Measurements from ENCODE around the gene LMF1. TPM values are rescaled to one million over a fixed set of nuclear protein-coding genes. Genes with fewer than 3 reads are reported as not detected.

LMF1 gene
- polyA plus RNA-seq, 5 donors, result 13.8 to 22.3 (median 20.2) TPM

- no peak for DNase-seq
Measured at GRCh38 chr16:985646-986400, 15.0 kb upstream of the LMF1 start.

- DNase-seq, result no peak
Measured at GRCh38 chr16:984736-985636, 14.2 kb upstream of the LMF1 start.

- no peak for DNase-seq
Measured at GRCh38 chr16:984121-984694, 13.4 kb upstream of the LMF1 start.

- DNase-seq, result no peak
Measured at GRCh38 chr16:983044-984030, 12.6 kb upstream of the LMF1 start.

- DNase-seq, result no peak
Measured at GRCh38 chr16:982145-983043, 11.6 kb upstream of the LMF1 start.

GRCh38 chr16:981695-982144 is 10.9 kb upstream of the LMF1 start, which contains the start of gene SOX8:
TSS of gene SOX8 (plus strand) at chr16:981770. CDS start at chr16:981923, 153 bp downstream.
- DNase-seq, result no peak

GRCh38 chr16:980595-980854 is 9.7 kb upstream of the LMF1 start:
- DNase-seq, result no peak

GRCh38 chr16:979859-980594 is 9.2 kb upstream of the LMF1 start:
- DNase-seq, result no peak

- no peak for DNase-seq
Measured at GRCh38 chr16:979147-979546, 8.4 kb upstream of the LMF1 start.

GRCh38 chr16:978403-978802 is 7.6 kb upstream of the LMF1 start:
- DNase-seq, result no peak

GRCh38 chr16:977896-978295 is 7.1 kb upstream of the LMF1 start:
- DNase-seq, result no peak

- no peak for DNase-seq
Measured at GRCh38 chr16:977081-977701, 6.4 kb upstream of the LMF1 start.

- DNase-seq, result no peak
Measured at GRCh38 chr16:976389-976931, 5.7 kb upstream of the LMF1 start.

- DNase-seq, result no peak
Measured at GRCh38 chr16:975291-975690, 4.5 kb upstream of the LMF1 start.

GRCh38 chr16:974611-975261 is 4.0 kb upstream of the LMF1 start:
- DNase-seq, result no peak

- DNase-seq, result no peak
Measured at GRCh38 chr16:974001-974601, 3.3 kb upstream of the LMF1 start.

GRCh38 chr16:973366-973765 is 2.6 kb upstream of the LMF1 start:
- DNase-seq, result no peak
